IMR-90 (cell line): Measurements from ENCODE around the gene ANO1. TPM values are rescaled to one million over a fixed set of nuclear protein-coding genes. Genes with fewer than 3 reads are reported as not detected.

Experiments used
- ATAC-seq: fragments of 200-7000 bp; cut with Tn5 transposase; 2 replicates; pipeline ENCODE4 v1.9.1; 2020; ENCODE audit warnings: low read depth, mild to moderate bottlenecking, moderate library complexity
- BruUV-seq: library from RNA; stranded (reverse); fragments of 400-500 nt; replicated peaks from 2 replicates; lab custom pipeline; 2021; lab: Mats Ljungman, UMichigan
- CTCF ChIA-PET: fragments of 300-600 bp; formaldehyde crosslinking; extraction: SDS; loops from one replicate; lab custom pipeline; 2021; ENCODE audit warnings: antibody characterized with exemption; lab: Yijun Ruan, JAX
- POLR2A ChIA-PET: fragments of 300-600 bp; sonication (Branson Sonifier 250); formaldehyde crosslinking; loops from one replicate; lab custom pipeline; 2022; ENCODE audit warnings: antibody characterized with exemption; ENCODE audit not compliant: unreplicated experiment; lab: Charles Lee
- DNase-seq: peaks from one replicate; pipeline ENCODE4 v3.0.0; 2013
- H2AFZ ChIP-seq: replicated peaks from 2 replicates; pipeline ENCODE3; 2013; ENCODE audit warnings: low read length, mild to moderate bottlenecking; ENCODE audit not compliant: poor library complexity
- H2AK5ac ChIP-seq: 2 replicates; pipeline ENCODE4 v1.6.1; 2013; ENCODE audit warnings: low read depth, low read length, inconsistent platforms
- H2AK9ac ChIP-seq: replicated peaks from 2 replicates; pipeline ENCODE3; 2013; ENCODE audit warnings: mild to moderate bottlenecking, low read depth, low read length, moderate library complexity; ENCODE audit not compliant: poor library complexity
- H2BK120ac ChIP-seq: 2 replicates; pipeline ENCODE4 v1.6.1; 2013; ENCODE audit warnings: low read depth, low read length, inconsistent platforms
- H2BK15ac ChIP-seq: 3 replicates; pipeline ENCODE4 v1.6.1; 2013; ENCODE audit warnings: low read depth, low read length, inconsistent platforms
- H2BK20ac ChIP-seq: 2 replicates; pipeline ENCODE4 v1.6.1; 2013; ENCODE audit warnings: low read depth, mild to moderate bottlenecking, inconsistent platforms, low read length, moderate library complexity
- H2BK5ac ChIP-seq: 2 replicates; pipeline ENCODE4 v1.6.1; 2013; ENCODE audit warnings: mild to moderate bottlenecking, low read depth, low read length, inconsistent platforms; ENCODE audit not compliant: poor library complexity, severe bottlenecking
- H3K14ac ChIP-seq: replicated peaks from 2 replicates; pipeline ENCODE4 v1.6.1; 2013; ENCODE audit warnings: low read depth, low read length, inconsistent platforms
- H3K18ac ChIP-seq: 2 replicates; pipeline ENCODE4 v1.6.1; 2013; ENCODE audit warnings: low read depth, low read length, control low read depth
- H3K23ac ChIP-seq: 2 replicates; pipeline ENCODE4 v1.6.1; 2013; ENCODE audit warnings: low read depth, low read length, inconsistent platforms
- H3K27ac ChIP-seq: 2 replicates; pipeline ENCODE4 v1.5.1; 2013; ENCODE audit warnings: mild to moderate bottlenecking, control low read depth, low read length; ENCODE audit not compliant: insufficient read depth
- H3K27me3 ChIP-seq: 2 replicates; pipeline ENCODE4 v1.6.1; 2013; ENCODE audit warnings: low read length; ENCODE audit not compliant: control insufficient read depth, insufficient read depth
- H3K36me3 ChIP-seq: 2 replicates; pipeline ENCODE4 v1.6.1; 2013; ENCODE audit warnings: low read length, mixed read lengths; ENCODE audit not compliant: control insufficient read depth, insufficient read depth
- H3K4ac ChIP-seq: 2 replicates; pipeline ENCODE4 v1.6.1; 2013; ENCODE audit warnings: low read depth, low read length, inconsistent platforms
- H3K4me1 ChIP-seq: 2 replicates; pipeline ENCODE4 v1.6.1; 2013; ENCODE audit warnings: low read length, mixed read lengths; ENCODE audit not compliant: control insufficient read depth, insufficient read depth
- H3K4me2 ChIP-seq: 2 replicates; pipeline ENCODE4 v1.6.1; 2013; ENCODE audit warnings: low read depth, mild to moderate bottlenecking, control low read depth, low read length, moderate library complexity
- H3K4me3 ChIP-seq: 2 replicates; pipeline ENCODE4 v1.5.1; 2013; ENCODE audit warnings: low read depth, mild to moderate bottlenecking, control low read depth, low read length, moderate library complexity; ENCODE audit not compliant: insufficient read depth
- H3K56ac ChIP-seq: 2 replicates; pipeline ENCODE4 v1.6.1; 2013; ENCODE audit warnings: low read length, inconsistent platforms; ENCODE audit not compliant: insufficient read depth; ENCODE audit errors: extremely low read depth
- H3K79me1 ChIP-seq, 2 experiments: 2 replicates each; pipeline ENCODE4 v1.6.1; 2013; ENCODE audit warnings: low read length in 2 of 2, inconsistent platforms in 1 of 2, low read depth in 1 of 2
- H3K9ac ChIP-seq: 2 replicates; pipeline ENCODE4 v1.6.1; 2013; ENCODE audit warnings: low read depth, low read length, control low read depth
- H3K9me1 ChIP-seq: 2 replicates; pipeline ENCODE4 v1.6.1; 2013; ENCODE audit warnings: low read length, inconsistent platforms; ENCODE audit not compliant: insufficient read depth
- H3K9me3 ChIP-seq: 2 replicates; pipeline ENCODE4 v1.6.1; 2013; ENCODE audit warnings: low read length; ENCODE audit not compliant: control insufficient read depth, insufficient read depth
- H4K20me1 ChIP-seq: 2 replicates; pipeline ENCODE4 v1.6.1; 2013; ENCODE audit warnings: low read length, inconsistent platforms; ENCODE audit not compliant: insufficient read depth
- H4K5ac ChIP-seq: 2 replicates; pipeline ENCODE4 v1.6.1; 2013; ENCODE audit warnings: mild to moderate bottlenecking, low read depth, low read length, control low read depth
- H4K8ac ChIP-seq, 2 experiments: 2 replicates each; pipeline ENCODE4 v1.6.1; 2013; ENCODE audit warnings: low read depth in 2 of 2, low read length in 2 of 2, control low read depth in 1 of 2, inconsistent platforms in 1 of 2
- H4K91ac ChIP-seq: 2 replicates; pipeline ENCODE4 v1.6.1; 2013; ENCODE audit warnings: low read depth, low read length, inconsistent platforms; ENCODE audit not compliant: insufficient read depth
- RFX5 ChIP-seq: IDR thresholded peaks from 2 replicates; pipeline ENCODE4 v1.8.0; 2012; ENCODE audit warnings: low read depth, mild to moderate bottlenecking, low read length, moderate library complexity
- SMC3 ChIP-seq: fragments of 150-350 bp; IDR thresholded peaks from 2 replicates; pipeline ENCODE4 v1.6.1; 2016; ENCODE audit warnings: low read depth, mild to moderate bottlenecking, antibody characterized with exemption, low read length, moderate library complexity
- WGBS, 2 experiments: methylation state at CpG; one replicate each; pipeline versions ENCODE4 v1.1.5 to v1.1.7; 2013; ENCODE audit warnings: missing lambda C conversion rate in 2 of 2; ENCODE audit not compliant: insufficient read length in 1 of 2; ENCODE audit errors: extremely low coverage in 2 of 2; 5-methylcytosine and 5-hydroxymethylcytosine counted together
- dilution Hi-C: fragments of 300-500 bp; cut with HindIII; formaldehyde crosslinking; loops from one replicate; pipeline ENCODE4 v1.14.3; 2018; ENCODE audit warnings: low sequenced_read_pairs; ENCODE audit not compliant: unreplicated experiment
- in situ Hi-C: fragments of 300-500 bp; cut with MboI; formaldehyde crosslinking; loops from 3 replicates; pipeline ENCODE4 v1.14.3; 2019; ENCODE audit warnings: low sequenced_read_pairs, inconsistent platforms, mixed read lengths
- intact Hi-C: fragments of 100-400 bp; cut with micrococcal nuclease; formaldehyde crosslinking; loops from 2 replicates; pipeline ENCODE4 v1.10.0; 2022
- polyA plus RNA-seq, 3 experiments: library from polyadenylated mRNA; depleted of rRNA; stranded (reverse); fragments of >200 nt; gene quantifications; 2 replicates each; pipeline ENCODE4 v1.2.3, GENCODE V29; 2012; ENCODE audit warnings: low replicate concordance in 1 of 3
- total RNA-seq: library from RNA; depleted of rRNA; stranded (reverse); fragments of >200 nt; gene quantifications from 2 replicates; pipeline ENCODE4 v1.2.3, GENCODE V29; 2012

The ANO1 gene
- total and polyA plus RNA-seq, 2 of the 4 experiments (the other 2 are of a cell fraction): 4.1 to 10.7 TPM

GRCh38 chr11:70184396-70184795, 106.3 kb downstream of the ANO1 start:
- Histone ChIP-seq H2BK5ac (no peak overlapping the region), H2AK5ac (no peak overlapping the region), H4K8ac (no peak overlapping the region), H3K9ac (no peak overlapping the region), H3K4me3 (no peak overlapping the region), H3K18ac (no peak overlapping the region), H3K27ac (no peak overlapping the region), H2AK9ac (no peak overlapping the region), H3K9me3 (no peaks in the 10 kb centered on the region), H3K14ac (no peak overlapping the region), H2AFZ (no peak overlapping the region), H3K36me3 (peaks cover 4% of the 10 kb centered on the region; the same call in 1 of the 2 replicates), H2BK15ac (no peak overlapping the region), H3K4me2 (no peak overlapping the region), H3K27me3 (no peaks in the 10 kb centered on the region), H2BK20ac (no peak overlapping the region), H4K20me1 (no peaks in the 10 kb centered on the region), H3K4ac (no peak overlapping the region), H4K91ac (no peak overlapping the region), H3K4me1 (no peaks in the 10 kb centered on the region), H4K5ac (no peak overlapping the region), H3K9me1 (no peaks in the 10 kb centered on the region), H3K56ac (no peak overlapping the region), H3K79me1 (no peaks in the 10 kb centered on the region), H3K23ac (no peak overlapping the region), H2BK120ac (no peak overlapping the region)
- WGBS, 2 experiments: no CpG with 5 or more reads among the region's 9 CpGs
- POLR2A ChIA-PET: no interaction called here
- in situ Hi-C loops (loop anchor here (25.0 kb wide), 1 partner anchor 1072 kb away; no protein-coding TSS in a partner anchor), dilution Hi-C loops (no loop called here), intact Hi-C loops (no loop called here)
- CTCF ChIA-PET: no interaction called here
- no peak for TF ChIP-seq SMC3
- no peak for TF ChIP-seq RFX5
- no TSS peak for BruUV-seq
- DNase-seq (no peak), ATAC-seq (no peak)
